Measurements from ENCODE around the gene ELANE.
"Not testable (repeated sequence)": the region's sequence is repeated elsewhere in the genome, so short reads cannot be mapped to it uniquely, and the experiment has no call there.

Gene ELANE

DNA sequence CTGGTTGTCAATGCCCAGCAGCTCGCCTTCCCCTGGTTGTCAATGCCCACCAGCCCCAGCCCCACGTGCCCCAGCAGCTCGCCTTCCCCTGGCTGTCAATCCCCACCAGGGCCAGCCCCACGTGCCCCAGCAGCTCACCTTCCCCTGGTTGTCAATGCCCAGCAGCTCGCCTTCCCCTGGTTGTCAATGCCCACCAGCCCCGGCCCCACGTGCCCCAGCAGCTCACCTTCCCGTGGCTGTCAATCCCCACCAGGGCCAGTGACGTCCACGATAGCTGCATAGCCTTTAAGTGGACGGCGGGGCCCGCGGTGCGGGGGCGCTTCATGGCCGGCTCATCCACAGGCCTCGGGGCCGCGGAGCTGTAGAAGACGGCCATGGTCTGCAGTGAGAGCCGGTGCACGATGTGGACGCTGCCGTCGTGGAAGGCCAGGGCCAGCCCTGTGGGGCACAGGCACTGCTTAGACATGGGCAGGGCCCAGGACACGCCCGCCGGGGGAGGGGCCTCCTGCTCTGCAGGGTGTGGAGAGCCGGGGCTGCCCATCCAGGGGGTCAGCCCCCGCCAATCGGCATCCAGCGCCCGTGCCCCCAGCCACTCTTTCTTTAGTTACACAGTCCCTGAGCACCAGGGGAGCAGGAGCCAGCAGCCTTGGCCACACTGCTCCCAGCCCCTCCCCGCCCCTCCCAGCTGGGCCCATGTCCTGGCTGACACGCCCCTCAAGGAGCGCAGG, 27.8 kb downstream of the ELANE start:
- no peak for DNase-seq (ENCODE audit: low spot score)

GRCh38 chr19:881385-882071, 29.4 kb downstream of the ELANE start:
- DNase-seq (ENCODE audit: low spot score) = no peak

DNA sequence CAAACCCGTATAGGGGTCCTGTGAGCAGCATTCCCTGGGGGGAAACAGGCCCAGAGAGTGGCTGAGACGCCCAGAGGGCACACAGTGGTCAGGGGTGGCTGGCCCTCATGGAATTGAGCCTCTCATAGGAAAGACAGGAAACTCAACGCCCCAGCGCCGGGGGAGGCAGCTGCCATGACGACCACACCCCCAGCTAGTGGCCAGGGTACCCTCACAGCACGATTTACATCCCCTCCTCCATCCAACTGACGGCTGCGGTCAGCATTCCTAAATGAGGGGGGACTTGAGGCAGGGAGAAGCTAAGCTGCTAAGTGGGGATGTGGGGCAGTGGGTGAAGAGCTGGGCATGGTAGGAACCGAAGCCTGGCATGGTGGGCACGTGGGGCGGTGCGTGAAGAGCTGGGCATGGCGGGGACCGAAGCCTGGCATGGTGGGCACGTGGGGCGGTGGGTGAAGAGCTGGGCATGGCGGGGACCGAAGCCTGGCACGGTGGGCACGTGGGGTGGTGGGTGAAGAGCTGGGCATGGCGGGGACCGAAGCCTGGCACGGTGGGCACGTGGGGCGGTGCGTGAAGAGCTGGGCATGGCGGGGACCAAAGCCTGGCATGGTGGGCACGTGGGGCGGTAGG, 30.9 kb downstream of the ELANE start:
- DNase-seq (ENCODE audit: low spot score) = no peak

DNA sequence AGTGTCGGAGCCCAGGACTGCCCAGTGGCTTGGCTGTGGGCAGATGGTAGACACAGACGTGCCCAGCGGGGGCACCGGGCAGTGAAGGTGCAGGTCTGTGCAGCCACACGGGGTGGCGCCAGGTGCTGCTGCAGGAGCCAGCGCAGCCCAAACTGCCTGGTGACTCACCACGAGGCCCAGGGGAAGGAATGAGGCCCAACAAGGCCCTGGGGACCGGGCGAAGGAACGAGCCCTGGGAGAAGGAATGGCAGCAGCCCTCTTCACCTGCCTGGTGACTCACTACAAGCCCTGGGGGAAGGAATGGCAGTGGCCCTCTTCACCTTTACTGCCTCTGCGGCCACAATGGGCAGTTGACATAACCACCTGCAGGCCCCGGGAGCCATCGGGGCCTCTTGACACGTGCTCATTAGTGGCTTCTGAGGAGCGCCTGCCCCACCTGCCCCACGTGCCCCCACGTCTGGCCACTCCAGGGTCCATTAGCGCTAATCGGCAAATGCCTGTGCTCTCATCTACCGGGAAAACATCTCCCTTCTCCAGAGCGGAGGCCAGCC, 31.6 kb downstream of the ELANE start:
- DNase-seq (ENCODE audit: low spot score) = no peak

- DNase-seq (ENCODE audit: low spot score) = no peak
These were observed 32.5 kb downstream of the ELANE start for GRCh38 chr19:884420-885211.

DNA sequence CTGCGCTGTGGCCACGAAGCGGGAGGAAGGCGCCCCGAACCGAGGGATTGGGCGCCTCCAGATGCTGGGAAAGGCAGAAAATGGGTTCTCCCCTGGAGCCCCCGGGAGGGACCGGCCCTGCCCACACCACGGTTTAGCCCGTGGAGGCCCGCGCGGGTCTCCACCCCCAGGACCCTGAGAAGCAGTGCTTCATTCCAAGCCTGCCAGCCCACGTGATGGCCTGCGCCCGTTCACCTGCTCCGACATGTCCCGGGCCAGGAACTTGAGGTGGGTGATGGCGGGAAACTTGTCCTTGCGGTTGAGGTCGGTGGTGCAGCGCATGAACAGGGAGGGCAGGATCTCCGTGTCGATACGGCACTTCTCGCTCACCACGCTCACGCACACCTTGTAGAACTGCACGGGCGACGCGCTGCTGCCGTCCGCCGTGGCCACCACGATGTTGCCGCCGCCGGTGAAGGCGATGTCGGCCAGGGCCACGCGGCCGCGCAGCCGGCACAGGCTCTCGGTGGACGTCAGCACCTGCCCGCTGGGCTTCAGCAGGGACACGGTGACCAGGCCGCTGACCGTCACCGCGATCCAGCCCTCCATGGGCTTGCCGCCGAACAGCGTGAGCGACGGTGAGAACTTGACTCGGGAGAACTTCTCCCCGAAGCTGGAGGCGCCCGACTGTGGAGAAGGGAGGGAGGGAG, 33.6 kb downstream of the ELANE start:
- DNase-seq (ENCODE audit: low spot score) = no peak

GRCh38 chr19:887072-887471, 35.0 kb downstream of the ELANE start:
- no peak for DNase-seq (ENCODE audit: low spot score)

DNA sequence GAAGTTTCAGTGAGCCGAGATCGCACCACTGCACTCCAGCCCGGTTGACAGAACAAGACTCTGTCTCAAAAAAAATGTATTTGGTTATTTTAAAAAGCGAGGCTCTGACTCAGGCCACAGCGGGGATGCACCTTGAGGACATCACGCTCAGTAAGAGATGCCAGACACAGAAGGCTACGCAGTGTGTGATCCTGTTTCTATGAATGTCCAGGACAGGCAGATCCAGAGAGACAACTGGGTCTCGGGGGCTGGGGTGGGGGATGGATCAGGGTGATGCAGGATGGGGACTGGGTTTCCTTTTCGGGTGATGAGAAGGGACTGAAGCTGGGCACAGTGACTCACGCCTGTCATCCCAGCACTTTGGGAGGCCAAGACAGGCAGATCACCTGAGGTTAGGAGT, 35.5 kb downstream of the ELANE start:
- no peak for DNase-seq (ENCODE audit: low spot score)

- DNase-seq (ENCODE audit: low spot score) = no peak
These were observed 36.7 kb downstream of the ELANE start for GRCh38 chr19:888581-889385.

DNA sequence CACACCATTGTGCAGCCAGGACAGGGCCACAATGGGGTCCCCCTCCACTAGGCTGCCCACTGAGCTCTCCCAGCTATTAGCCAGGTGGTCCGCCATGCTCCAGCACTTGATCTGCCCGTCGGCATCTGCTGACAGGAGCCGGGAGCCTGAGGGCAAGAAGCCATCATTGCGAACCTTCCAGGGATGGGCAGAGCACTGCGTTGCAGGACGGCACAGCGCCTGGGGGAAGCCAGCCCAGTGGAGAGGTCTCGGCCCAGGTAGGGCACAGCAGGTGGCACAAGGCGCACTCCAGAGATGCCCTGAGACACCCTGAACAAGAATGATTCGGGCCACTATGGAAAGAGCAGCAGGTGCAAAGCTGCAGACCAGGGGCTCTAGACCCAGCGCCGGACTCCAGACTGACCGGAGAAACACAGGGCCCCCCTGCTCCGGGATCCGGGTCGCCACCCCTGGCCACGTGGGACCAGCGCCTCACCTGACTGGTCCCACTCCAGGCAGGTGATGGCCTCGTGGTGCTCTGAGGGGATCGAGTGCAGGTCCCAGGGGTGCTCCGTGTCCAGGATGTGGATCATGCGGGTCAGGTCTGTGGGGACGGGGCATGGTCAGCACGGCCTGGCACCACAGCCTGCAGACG, 37.7 kb downstream of the ELANE start:
- DNase-seq (ENCODE audit: low spot score) = no peak

- DNase-seq (ENCODE audit: low spot score) = no peak
These were observed 38.7 kb downstream of the ELANE start for GRCh38 chr19:890831-891230.

DNA sequence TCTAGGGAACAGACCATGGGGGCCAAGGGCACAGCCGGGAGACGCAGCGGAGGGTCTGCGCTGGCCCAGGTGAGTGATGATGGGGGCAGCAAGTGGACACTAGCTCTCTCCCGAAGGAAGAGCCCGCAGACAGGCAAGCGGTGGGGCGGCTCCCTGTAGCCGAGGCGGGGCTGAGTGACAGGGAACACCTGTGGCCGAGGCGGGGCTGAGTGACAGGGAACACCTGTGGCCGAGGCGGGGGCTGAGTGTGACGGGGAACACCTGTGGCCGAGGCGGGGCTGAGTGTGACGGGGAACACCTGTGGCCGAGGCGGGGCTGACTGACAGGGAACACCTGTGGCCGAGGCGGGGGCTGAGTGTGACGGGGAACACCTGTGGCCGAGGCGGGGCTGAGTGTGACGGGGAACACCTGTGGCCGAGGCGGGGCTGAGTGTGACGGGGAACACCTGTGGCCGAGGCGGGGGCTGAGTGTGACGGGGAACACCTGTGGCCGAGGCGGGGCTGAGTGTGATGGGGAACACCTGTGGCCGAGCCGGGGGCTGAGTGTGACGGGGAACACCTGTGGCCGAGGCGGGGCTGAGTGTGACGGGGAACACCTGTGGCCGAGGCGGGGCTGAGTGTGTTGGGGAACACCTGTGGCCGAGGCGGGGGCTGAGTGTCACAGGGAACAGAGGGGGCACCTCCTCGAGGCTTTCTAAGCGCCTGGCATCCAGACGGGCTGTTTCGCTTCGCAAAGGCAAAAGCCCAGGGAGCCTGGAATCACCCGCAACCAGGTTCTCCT, 39.5 kb downstream of the ELANE start:
- not testable (repeated sequence) for DNase-seq (ENCODE audit: low spot score)

DNA sequence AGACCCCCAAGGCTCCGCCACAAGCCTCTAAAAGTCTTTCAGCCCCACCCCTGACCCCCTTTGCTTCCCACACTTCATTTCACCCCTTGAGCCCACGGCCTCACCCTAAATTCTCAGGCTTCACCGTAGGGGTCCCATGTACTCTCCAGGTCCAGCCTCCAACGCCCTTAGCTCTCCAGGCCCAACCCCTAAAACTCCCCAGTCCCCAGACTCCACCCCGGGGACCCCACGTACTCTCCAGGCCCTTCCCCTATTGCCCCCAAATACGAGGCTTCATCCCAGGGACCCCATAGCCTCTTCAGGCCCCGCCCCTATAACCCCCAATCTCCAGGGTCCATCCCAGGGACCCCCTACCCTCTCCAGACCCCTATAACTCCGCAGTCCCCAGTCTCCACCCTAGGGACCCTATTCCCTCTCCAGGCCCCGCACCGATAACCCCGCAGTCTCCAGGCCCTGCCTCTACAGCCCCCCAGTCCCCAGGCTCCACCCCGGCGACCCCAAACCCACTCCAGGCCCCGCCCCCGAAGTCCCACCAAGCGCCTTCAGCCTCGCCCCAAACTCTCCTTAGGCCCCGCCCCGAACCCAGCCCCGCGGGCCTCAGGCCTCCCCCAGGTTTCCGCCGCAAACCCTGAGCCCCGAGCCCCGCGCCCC, 40.3 kb downstream of the ELANE start:
- DNase-seq (ENCODE audit: low spot score) = no peak

- peak; percentile 98 for DNase-seq (ENCODE audit: low spot score)
These were observed 41.0 kb downstream of the ELANE start, which contains the start of the genes MED16 and RNU6-9 for GRCh38 chr19:892894-893689. MED16 (minus strand) TSS chr19:893187; CDS start chr19:891131, 2,056 bp downstream. RNU6-9 (plus strand) TSS chr19:893484.

- no peak for DNase-seq (ENCODE audit: low spot score)
These were observed 44.3 kb downstream of the ELANE start for GRCh38 chr19:896434-896833.

- DNase-seq (ENCODE audit: low spot score) = no peak
These were observed 44.9 kb downstream of the ELANE start for GRCh38 chr19:896999-897398.

- no peak for DNase-seq (ENCODE audit: low spot score)
These were observed 45.4 kb downstream of the ELANE start for GRCh38 chr19:897442-898039.
